Measurements from ENCODE around the gene PLXNA4.

Gene PLXNA4

DNA sequence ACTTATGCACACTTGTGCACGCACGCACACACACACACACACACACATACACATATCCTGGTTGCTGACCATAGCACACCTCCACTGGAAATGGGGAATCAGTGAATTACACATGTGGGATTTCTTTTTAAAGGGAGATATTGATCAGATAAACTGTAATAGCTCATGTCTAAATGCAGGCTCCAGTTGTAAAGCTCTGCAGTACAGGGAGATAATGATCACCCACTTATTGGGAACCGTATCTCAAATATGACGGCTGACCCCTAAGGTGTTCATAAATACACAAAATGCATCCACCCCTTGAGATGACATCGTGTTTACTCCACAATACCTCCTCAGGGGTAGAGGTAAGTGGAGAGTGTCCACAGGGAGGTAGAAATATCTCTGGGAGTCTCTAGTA lies 79.2 kb downstream of the PLXNA4 start:
- Histone ChIP-seq H3K9ac (ENCODE audit: low read length) (no peak overlapping the region), H3K4me3 (ENCODE audit: low read depth in 1 of 2, low read length in 2 of 2) (no peak overlapping the region), H3K4me1 (ENCODE audit: insufficient read depth, low read length) (no peaks in the 10 kb centered on the region), H3K27me3 (ENCODE audit: control insufficient read depth in 1 of 2, insufficient read depth in 2 of 2, low read length in 2 of 2) (no peaks in the 10 kb centered on the region), H3K9me3 (ENCODE audit: low read length) (no peaks in the 10 kb centered on the region), H3K36me3 (ENCODE audit: insufficient read depth, low read length) (no peaks in the 10 kb centered on the region), H3K27ac (ENCODE audit: low read depth, low read length) (no peak overlapping the region)

- Histone ChIP-seq H3K9ac (ENCODE audit: low read length) (no peak overlapping the region), H3K27ac (ENCODE audit: low read depth, low read length) (no peak overlapping the region), H3K36me3 (ENCODE audit: insufficient read depth, low read length) (no peaks in the 10 kb centered on the region), H3K4me1 (ENCODE audit: insufficient read depth, low read length) (no peaks in the 10 kb centered on the region), H3K9me3 (ENCODE audit: low read length) (no peaks in the 10 kb centered on the region), H3K4me3 (ENCODE audit: low read depth in 1 of 2, low read length in 2 of 2) (no peak overlapping the region), H3K27me3 (ENCODE audit: control insufficient read depth in 1 of 2, insufficient read depth in 2 of 2, low read length in 2 of 2) (no peaks in the 10 kb centered on the region)
Measured at GRCh38 chr7:132495936-132496335, 80.3 kb downstream of the PLXNA4 start.

- H3K36me3 ChIP-seq (ENCODE audit: insufficient read depth, low read length), result no peaks in the 10 kb centered on the region
- no peak overlapping the region for H3K27ac ChIP-seq (ENCODE audit: low read depth, low read length)
- no peaks in the 10 kb centered on the region for H3K27me3 ChIP-seq (ENCODE audit: control insufficient read depth in 1 of 2, insufficient read depth in 2 of 2, low read length in 2 of 2)
- H3K4me1 ChIP-seq (ENCODE audit: insufficient read depth, low read length), result no peaks in the 10 kb centered on the region
- no peak overlapping the region for H3K9ac ChIP-seq (ENCODE audit: low read length)
- H3K9me3 ChIP-seq (ENCODE audit: low read length), result no peaks in the 10 kb centered on the region
- H3K4me3 ChIP-seq (ENCODE audit: low read depth in 1 of 2, low read length in 2 of 2), result no peak overlapping the region
Measured at GRCh38 chr7:132494474-132494873, 81.8 kb downstream of the PLXNA4 start.

GRCh38 chr7:132492823-132493445 lies 83.3 kb downstream of the PLXNA4 start:
- Histone ChIP-seq H3K9me3 (ENCODE audit: low read length) (no peaks in the 10 kb centered on the region), H3K27ac (ENCODE audit: low read depth, low read length) (no peak overlapping the region), H3K4me1 (ENCODE audit: insufficient read depth, low read length) (no peaks in the 10 kb centered on the region), H3K4me3 (ENCODE audit: low read depth in 1 of 2, low read length in 2 of 2) (no peak overlapping the region), H3K9ac (ENCODE audit: low read length) (no peak overlapping the region), H3K36me3 (ENCODE audit: insufficient read depth, low read length) (no peaks in the 10 kb centered on the region), H3K27me3 (ENCODE audit: control insufficient read depth in 1 of 2, insufficient read depth in 2 of 2, low read length in 2 of 2) (no peaks in the 10 kb centered on the region)

DNA sequence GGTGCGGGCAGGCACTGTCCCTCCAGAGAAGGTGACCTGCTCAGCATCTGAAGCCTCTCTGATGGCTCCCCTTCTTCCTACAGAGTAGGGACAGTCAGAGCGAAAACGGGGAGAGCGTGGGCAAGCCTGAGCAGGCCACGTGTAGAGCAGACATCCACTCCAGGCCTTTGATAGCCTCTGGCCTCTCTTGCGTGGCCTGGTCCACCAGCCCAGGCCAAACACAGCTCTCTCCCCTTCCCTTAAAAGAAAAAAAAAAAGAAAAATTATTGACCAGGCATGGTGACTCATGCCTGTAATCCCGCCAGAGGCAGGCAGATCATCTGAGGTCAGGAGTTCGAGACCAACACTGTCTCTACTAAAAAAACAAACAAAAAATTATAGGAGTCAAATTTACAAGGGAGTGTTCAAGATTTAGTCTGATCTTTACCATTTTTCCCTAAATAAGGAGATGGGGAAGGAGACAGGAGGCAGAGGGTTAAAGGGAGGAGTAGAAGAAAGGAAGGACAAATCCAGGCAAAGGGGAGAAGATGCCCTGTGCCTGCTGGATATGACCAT lies 84.8 kb downstream of the PLXNA4 start:
- H3K9ac ChIP-seq (ENCODE audit: low read length), result no peak overlapping the region
- H3K4me1 ChIP-seq (ENCODE audit: insufficient read depth, low read length), result no peaks in the 10 kb centered on the region
- no peaks in the 10 kb centered on the region for H3K36me3 ChIP-seq (ENCODE audit: insufficient read depth, low read length)
- H3K4me3 ChIP-seq (ENCODE audit: low read depth in 1 of 2, low read length in 2 of 2), result no peak overlapping the region
- H3K27ac ChIP-seq (ENCODE audit: low read depth, low read length), result no peak overlapping the region
- H3K9me3 ChIP-seq (ENCODE audit: low read length), result no peaks in the 10 kb centered on the region
- H3K27me3 ChIP-seq (ENCODE audit: control insufficient read depth in 1 of 2, insufficient read depth in 2 of 2, low read length in 2 of 2), result no peaks in the 10 kb centered on the region

DNA sequence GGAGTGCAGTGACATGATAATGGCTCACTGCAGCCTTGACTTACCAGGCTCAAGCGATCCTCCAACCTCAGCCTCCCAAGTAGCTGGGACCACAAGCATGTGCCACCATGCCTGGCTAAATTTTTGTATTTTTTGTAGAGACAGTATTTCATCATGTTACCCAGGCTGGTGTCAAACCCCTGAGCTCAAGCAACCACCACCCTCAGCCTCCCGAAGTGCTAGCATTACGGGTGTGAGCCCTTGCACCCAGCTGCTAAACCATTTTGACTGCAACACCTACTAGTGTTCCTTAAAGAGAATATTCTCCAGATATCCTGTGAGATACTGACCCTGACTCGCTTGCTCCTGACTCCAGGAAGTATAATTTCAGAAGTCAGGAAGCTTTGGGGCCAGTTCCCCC lies 85.8 kb downstream of the PLXNA4 start:
- Histone ChIP-seq H3K27me3 (ENCODE audit: control insufficient read depth in 1 of 2, insufficient read depth in 2 of 2, low read length in 2 of 2) (no peaks in the 10 kb centered on the region), H3K9me3 (ENCODE audit: low read length) (no peaks in the 10 kb centered on the region), H3K4me1 (ENCODE audit: insufficient read depth, low read length) (peaks cover 6% of the 10 kb centered on the region), H3K27ac (ENCODE audit: low read depth, low read length) (no peak overlapping the region), H3K4me3 (ENCODE audit: low read depth in 1 of 2, low read length in 2 of 2) (no peak overlapping the region), H3K9ac (ENCODE audit: low read length) (no peak overlapping the region), H3K36me3 (ENCODE audit: insufficient read depth, low read length) (no peaks in the 10 kb centered on the region)

GRCh38 chr7:132489776-132490237 lies 86.5 kb downstream of the PLXNA4 start:
- Histone ChIP-seq H3K9me3 (ENCODE audit: low read length) (no peaks in the 10 kb centered on the region), H3K27ac (ENCODE audit: low read depth, low read length) (no peak overlapping the region), H3K4me1 (ENCODE audit: insufficient read depth, low read length) (peaks cover 8% of the 10 kb centered on the region), H3K4me3 (ENCODE audit: low read depth in 1 of 2, low read length in 2 of 2) (no peak overlapping the region), H3K27me3 (ENCODE audit: control insufficient read depth in 1 of 2, insufficient read depth in 2 of 2, low read length in 2 of 2) (no peaks in the 10 kb centered on the region), H3K36me3 (ENCODE audit: insufficient read depth, low read length) (no peaks in the 10 kb centered on the region), H3K9ac (ENCODE audit: low read length) (no peak overlapping the region)

GRCh38 chr7:132488634-132489302 lies 87.5 kb downstream of the PLXNA4 start:
- Histone ChIP-seq H3K27ac (ENCODE audit: low read depth, low read length) (no peak overlapping the region), H3K27me3 (ENCODE audit: control insufficient read depth in 1 of 2, insufficient read depth in 2 of 2, low read length in 2 of 2) (no peaks in the 10 kb centered on the region), H3K9me3 (ENCODE audit: low read length) (no peaks in the 10 kb centered on the region), H3K36me3 (ENCODE audit: insufficient read depth, low read length) (no peaks in the 10 kb centered on the region), H3K4me1 (ENCODE audit: insufficient read depth, low read length) (peaks cover 8% of the 10 kb centered on the region), H3K4me3 (ENCODE audit: low read depth in 1 of 2, low read length in 2 of 2) (no peak overlapping the region), H3K9ac (ENCODE audit: low read length) (no peak overlapping the region)

GRCh38 chr7:132486274-132486610 lies 90.0 kb downstream of the PLXNA4 start:
- Histone ChIP-seq H3K4me1 (ENCODE audit: insufficient read depth, low read length) (peaks cover 8% of the 10 kb centered on the region), H3K27me3 (ENCODE audit: control insufficient read depth in 1 of 2, insufficient read depth in 2 of 2, low read length in 2 of 2) (no peaks in the 10 kb centered on the region), H3K9ac (ENCODE audit: low read length) (no peak overlapping the region), H3K4me3 (ENCODE audit: low read depth in 1 of 2, low read length in 2 of 2) (no peak overlapping the region), H3K27ac (ENCODE audit: low read depth, low read length) (no peak overlapping the region), H3K9me3 (ENCODE audit: low read length) (no peaks in the 10 kb centered on the region), H3K36me3 (ENCODE audit: insufficient read depth, low read length) (no peaks in the 10 kb centered on the region)

DNA sequence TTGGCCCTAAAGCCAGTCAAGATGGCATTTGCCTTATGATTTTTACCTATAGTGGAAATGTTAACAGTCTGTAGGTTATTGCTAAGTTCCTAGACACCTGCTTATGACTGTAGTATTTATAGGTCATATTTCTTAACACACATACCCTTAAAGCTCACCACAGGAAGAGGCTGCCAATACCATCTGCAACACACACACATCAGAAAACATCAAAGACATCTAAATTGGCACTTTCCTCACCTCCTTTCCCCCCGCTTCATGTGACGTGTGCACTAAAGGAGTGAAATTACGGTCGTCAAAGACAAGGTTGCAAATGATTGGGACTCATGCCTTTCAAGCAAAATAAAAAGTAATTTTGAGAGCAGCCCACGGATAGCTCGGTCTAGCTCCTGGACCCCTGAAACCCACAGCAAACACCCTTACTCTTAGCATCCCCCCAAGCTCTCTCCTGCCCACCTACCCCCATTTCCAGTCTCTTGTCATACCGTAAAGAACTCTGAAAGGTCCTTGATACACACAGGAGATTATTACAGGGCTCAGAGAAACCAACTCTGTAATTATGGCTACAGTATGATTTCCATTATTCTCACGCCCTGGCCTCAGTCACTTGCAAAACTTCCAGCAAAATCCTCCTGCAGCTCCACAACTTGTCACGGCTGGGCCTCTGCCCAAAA lies 90.5 kb downstream of the PLXNA4 start:
- H3K27ac ChIP-seq (ENCODE audit: low read depth, low read length), result no peak overlapping the region
- no peaks in the 10 kb centered on the region for H3K27me3 ChIP-seq (ENCODE audit: control insufficient read depth in 1 of 2, insufficient read depth in 2 of 2, low read length in 2 of 2)
- no peak overlapping the region for H3K9ac ChIP-seq (ENCODE audit: low read length)
- H3K4me1 ChIP-seq (ENCODE audit: insufficient read depth, low read length), result peaks cover 8% of the 10 kb centered on the region
- H3K4me3 ChIP-seq (ENCODE audit: low read depth in 1 of 2, low read length in 2 of 2), result no peak overlapping the region
- H3K9me3 ChIP-seq (ENCODE audit: low read length), result no peaks in the 10 kb centered on the region
- H3K36me3 ChIP-seq (ENCODE audit: insufficient read depth, low read length), result no peaks in the 10 kb centered on the region

DNA sequence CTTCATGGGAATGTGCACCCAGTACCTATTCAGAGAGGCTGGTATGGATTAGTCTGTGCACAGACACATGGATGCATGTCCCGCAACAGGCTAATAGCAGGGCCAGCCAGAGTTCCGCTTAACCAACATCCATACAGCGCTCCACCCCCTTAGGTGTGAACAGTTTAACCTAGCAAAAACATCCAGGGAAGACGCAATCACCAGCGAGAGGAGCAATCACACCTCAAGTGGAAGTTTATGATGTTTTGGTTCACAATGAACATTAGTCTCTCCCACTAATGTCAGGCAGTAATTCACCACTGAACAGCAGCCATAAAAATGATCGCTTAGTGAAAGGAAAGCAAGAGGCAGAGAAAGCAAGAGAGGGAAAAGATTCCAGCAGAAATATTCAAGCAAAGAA lies 91.1 kb downstream of the PLXNA4 start:
- Histone ChIP-seq H3K27me3 (ENCODE audit: control insufficient read depth in 1 of 2, insufficient read depth in 2 of 2, low read length in 2 of 2) (no peaks in the 10 kb centered on the region), H3K27ac (ENCODE audit: low read depth, low read length) (no peak overlapping the region), H3K36me3 (ENCODE audit: insufficient read depth, low read length) (no peaks in the 10 kb centered on the region), H3K9me3 (ENCODE audit: low read length) (no peaks in the 10 kb centered on the region), H3K4me3 (ENCODE audit: low read depth in 1 of 2, low read length in 2 of 2) (no peak overlapping the region), H3K9ac (ENCODE audit: low read length) (no peak overlapping the region), H3K4me1 (ENCODE audit: insufficient read depth, low read length) (peaks cover 8% of the 10 kb centered on the region)

Data from muscle layer of colon (tissue), 2 donors.